Uterus (tissue), 4 donors: ENCODE data around the gene NEK5. TPM values are rescaled to one million over a fixed set of nuclear protein-coding genes. Genes with fewer than 3 reads are reported as not detected.

Experiments
- DNase-seq, 2 donors: peaks; one replicate each; pipeline ENCODE4 v3.0.0-alpha.2; 2019 to 2020
- H3K27ac ChIP-seq, 2 donors: fragments of 200-600 bp; sonication (generic); 1 replicate in 1 of 2; 2 replicates in 1 of 2; pipeline ENCODE4 v1.5.1; 2016 to 2018
- H3K27me3 ChIP-seq, 2 donors: fragments of 200-600 bp; sonication (generic); one replicate each; pipeline ENCODE4 v1.5.1; 2018 to 2019; ENCODE audit warnings: control low read depth in 1 of 2
- H3K36me3 ChIP-seq, 2 donors: fragments of 200-600 bp; sonication (generic); one replicate each; pipeline ENCODE4 v1.5.1; 2019; ENCODE audit warnings: control low read depth in 1 of 2
- H3K4me1 ChIP-seq, 2 donors: fragments of 200-600 bp; sonication (generic); one replicate each; pipeline ENCODE4 v1.5.1; 2018 to 2019; ENCODE audit warnings: control low read depth in 1 of 2
- H3K4me3 ChIP-seq, 2 donors: fragments of 200-600 bp; sonication (generic); 1 replicate in 1 of 2; 2 replicates in 1 of 2; pipeline ENCODE4 v1.5.1; 2018 to 2019; ENCODE audit warnings: mild to moderate bottlenecking in 1 of 2
- H3K9me3 ChIP-seq, 2 donors: fragments of 200-600 bp; sonication (generic); one replicate each; pipeline ENCODE4 v1.5.1; 2019; ENCODE audit warnings: control low read depth in 1 of 2
- CTCF ChIP-seq, 4 experiments: fragments of 200-600 bp in 2 of 4; fragments of 450-650 bp in 2 of 4; sonication (generic) in 2 of 4; IDR thresholded peaks; one replicate each; pipeline ENCODE4 v1.5.1; 2016 to 2019; ENCODE audit warnings: antibody characterized with exemption in 4 of 4, mild to moderate bottlenecking in 2 of 4, moderate library complexity in 1 of 4
- POLR2A ChIP-seq, 2 donors: fragments of 450-650 bp; IDR thresholded peaks; one replicate each; pipeline ENCODE4 v1.6.1; 2016; ENCODE audit warnings: antibody characterized with exemption in 2 of 2, mild to moderate bottlenecking in 1 of 2, moderate library complexity in 1 of 2
- intact Hi-C: fragments of 100-400 bp; cut with DNase I; formaldehyde crosslinking; loops from one replicate; pipeline ENCODE4 v1.15.1; 2023; ENCODE audit warnings: low total_unique reads
- total RNA-seq, 4 donors: library from RNA; depleted of rRNA in 3 of 4; stranded (reverse); fragments of >200 nt in 3 of 4; gene quantifications; one replicate each; pipeline versions ENCODE4 v1.1.0 to v1.2.4, GENCODE V29; 2014 to 2023
- donor health status: DM: yes; HTN: yes; CAD: no.

NEK5 gene
- total RNA-seq, 4 donors from 2014 or later: 0.76 to 7.9 (median 3.5) TPM

GRCh38 chr13:52048516-52048915 is 80.4 kb downstream of the NEK5 start:
- Histone ChIP-seq H3K4me3 (no peak overlapping the region), H3K4me1 (no peaks in the 10 kb centered on the region), H3K36me3 (no peaks in the 10 kb centered on the region), H3K9me3 (no peaks in the 10 kb centered on the region), H3K27ac (no peak overlapping the region), H3K27me3 (no peaks in the 10 kb centered on the region)
- intact Hi-C loops: no loop called here
- DNase-seq: no peak
- TF ChIP-seq POLR2A (IDR thresholded peaks at IDR 0.05) (no peak), CTCF (IDR thresholded peaks at IDR 0.05) (no peak)

GRCh38 chr13:52047463-52047862 is 81.4 kb downstream of the NEK5 start:
- Histone ChIP-seq H3K4me1 (no peaks in the 10 kb centered on the region), H3K27me3 (no peaks in the 10 kb centered on the region), H3K36me3 (no peaks in the 10 kb centered on the region), H3K4me3 (no peak overlapping the region), H3K9me3 (no peaks in the 10 kb centered on the region), H3K27ac (no peak overlapping the region)
- DNase-seq: no peak
- TF ChIP-seq CTCF (IDR thresholded peaks at IDR 0.05): no peak
- TF ChIP-seq POLR2A (IDR thresholded peaks at IDR 0.05): no peak
- intact Hi-C loops: no loop called here

GRCh38 chr13:52043675-52044074 is 85.2 kb downstream of the NEK5 start:
- no peak overlapping the region for H3K27ac ChIP-seq
- intact Hi-C loops: no loop called here
- no peaks in the 10 kb centered on the region for H3K27me3 ChIP-seq
- no peak overlapping the region for H3K4me3 ChIP-seq
- TF ChIP-seq POLR2A (IDR thresholded peaks at IDR 0.05) (no peak), CTCF (IDR thresholded peaks at IDR 0.05) (no peak)
- H3K36me3 ChIP-seq: no peaks in the 10 kb centered on the region
- no peaks in the 10 kb centered on the region for H3K4me1 ChIP-seq
- H3K9me3 ChIP-seq: no peaks in the 10 kb centered on the region
- no peak for DNase-seq

- DNase-seq: no peak
- no peaks in the 10 kb centered on the region for H3K9me3 ChIP-seq
- no peak overlapping the region for H3K27ac ChIP-seq
- no peaks in the 10 kb centered on the region for H3K27me3 ChIP-seq
- intact Hi-C loops: no loop called here
- H3K4me1 ChIP-seq: no peaks in the 10 kb centered on the region
- H3K36me3 ChIP-seq: no peaks in the 10 kb centered on the region
- H3K4me3 ChIP-seq: no peak overlapping the region
- no peak for TF ChIP-seq POLR2A (IDR thresholded peaks at IDR 0.05)
- TF ChIP-seq CTCF (IDR thresholded peaks at IDR 0.05): no peak
Observed at GRCh38 chr13:52036037-52036436, 92.8 kb downstream of the NEK5 start.

GRCh38 chr13:52034616-52035226 is 94.2 kb downstream of the NEK5 start:
- no peak for DNase-seq
- Histone ChIP-seq H3K27me3 (no peaks in the 10 kb centered on the region), H3K4me1 (no peaks in the 10 kb centered on the region), H3K4me3 (no peak overlapping the region), H3K9me3 (no peaks in the 10 kb centered on the region), H3K27ac (no peak overlapping the region), H3K36me3 (no peaks in the 10 kb centered on the region)
- TF ChIP-seq CTCF (IDR thresholded peaks at IDR 0.05): no peak
- TF ChIP-seq POLR2A (IDR thresholded peaks at IDR 0.05): no peak
- intact Hi-C loops: no loop called here
